K562 (cell line): Measurements from ENCODE around the gene ABHD4. TPM values are rescaled to one million over a fixed set of nuclear protein-coding genes. Genes with fewer than 3 reads are reported as not detected.

ENCODE experiments used
- ATF1 ChIP-seq, 2 experiments: fragments of 450-650 bp in 1 of 2; IDR thresholded peaks; 2 replicates each; pipeline ENCODE4 v1.6.1; 2016; ENCODE audit warnings: missing compliant biosample characterization in 1 of 2, missing genetic modification characterization in 1 of 2
- ESRRB ChIP-seq: fragments of 250-450 bp; sonication (Bioruptor Pico); IDR thresholded peaks from 2 replicates; pipeline ENCODE4 v1.5.0; 2020; ENCODE audit warnings: mild to moderate bottlenecking, moderate library complexity, borderline replicate concordance
- ETV6 ChIP-seq, 3 experiments: fragments of 150-350 bp in 1 of 3; sonication (generic) in 1 of 3; formaldehyde crosslinking in 1 of 3; IDR thresholded peaks; 2 replicates each; pipeline versions ENCODE4 v1.6.1 to v1.8.0; 2014 to 2022; ENCODE audit warnings: borderline replicate concordance in 2 of 3, low read depth in 2 of 3, antibody characterized with exemption in 1 of 3, low read length in 1 of 3, mild to moderate bottlenecking in 1 of 3, missing genetic modification reagents in 1 of 3
- ILF3 ChIP-seq: fragments of 450-650 bp; IDR thresholded peaks from 2 replicates; pipeline ENCODE4 v1.6.1; 2018; ENCODE audit warnings: antibody characterized with exemption, mild to moderate bottlenecking, moderate library complexity, borderline replicate concordance
- KLF16 ChIP-seq: IDR thresholded peaks from 2 replicates; pipeline ENCODE4 v1.6.1; 2016; ENCODE audit warnings: antibody characterized with exemption
- MED1 ChIP-seq: sonication (generic); formaldehyde crosslinking; IDR thresholded peaks from 2 replicates; pipeline ENCODE4 v1.8.1; 2023; ENCODE audit warnings: missing genetic modification reagents, borderline replicate concordance
- POLR2H ChIP-seq: IDR thresholded peaks from 2 replicates; pipeline ENCODE4 v1.6.1; 2016; ENCODE audit warnings: missing genetic modification characterization, low read depth, mild to moderate bottlenecking, control low read depth, missing compliant biosample characterization, moderate library complexity
- ZBTB7A ChIP-seq: IDR thresholded peaks from 2 replicates; pipeline ENCODE4 v1.6.1; 2011; ENCODE audit warnings: low read depth, mild to moderate bottlenecking, low read length, moderate library complexity, borderline replicate concordance; ENCODE audit not compliant: control insufficient read depth
- ZNF311 ChIP-seq: fragments of 250-450 bp; sonication (Bioruptor Pico); IDR thresholded peaks from 2 replicates; pipeline ENCODE4 v1.4.0; 2020; ENCODE audit warnings: mild to moderate bottlenecking, moderate library complexity
- ZNF584 ChIP-seq: fragments of 200-800 bp; sonication (Bioruptor generic); IDR thresholded peaks from 2 replicates; pipeline ENCODE4 v1.6.1; 2016; ENCODE audit warnings: low read depth, mild to moderate bottlenecking, missing genetic modification characterization, missing compliant biosample characterization
- ZNF589 ChIP-seq: fragments of 200-800 bp; sonication (Bioruptor generic); IDR thresholded peaks from 2 replicates; pipeline ENCODE4 v1.6.1; 2016; ENCODE audit warnings: low read depth, missing genetic modification characterization, missing compliant biosample characterization
- polyA plus RNA-seq, 8 experiments: library from polyadenylated mRNA; depleted of rRNA in 4 of 8; stranded (reverse) in 5 of 8; unstranded in 3 of 8; fragments of >200 nt; fragmentation: Nextera tagmentation in 2 of 8; fragmentation: Illumina TruSeq in 1 of 8; extraction: Ambion mirVana in 2 of 8; extraction: Trizol in 1 of 8; gene quantifications; 2 replicates each; pipeline versions ENCODE4 v1.2.1 to v1.2.3, GENCODE V29; 2011 to 2014; ENCODE audit warnings: inconsistent platforms in 1 of 8, missing spikeins in 1 of 8
- total RNA-seq, 7 experiments: library from RNA; depleted of rRNA in 6 of 7; stranded (reverse); fragments of >200 nt in 6 of 7; fragmentation: Illumina TruSeq in 2 of 7; extraction: Trizol in 2 of 7; gene quantifications; 2 replicates each; pipeline versions ENCODE4 v1.2.1 to v1.2.3, GENCODE V29; 2011 to 2021; ENCODE audit warnings: low replicate concordance in 1 of 7
- TF ChIP-seq, protein P1 (sequence below): sonication (generic); formaldehyde crosslinking; IDR thresholded peaks from 2 replicates; pipeline ENCODE4 v1.8.0; 2023; ENCODE audit warnings: missing genetic modification reagents, mild to moderate bottlenecking, borderline replicate concordance
- TF ChIP-seq, protein P2 (sequence below), 3 experiments: IDR thresholded peaks in 2 of 3; conservative IDR thresholded peaks in 1 of 3; 2 replicates each; pipeline ENCODE4 v1.5.1; 2011 to 2012; ENCODE audit warnings: low read length in 3 of 3, mild to moderate bottlenecking in 3 of 3, control low read depth in 2 of 3, improper control_type of control experiment in 1 of 3, inconsistent platforms in 1 of 3, low read depth in 1 of 3, mixed read lengths in 1 of 3, moderate library complexity in 1 of 3; ENCODE audit not compliant: insufficient read depth in 2 of 3
- TF ChIP-seq, protein P3 (sequence below), 2 experiments: fragments of 450-650 bp in 1 of 2; sonication (generic) in 1 of 2; formaldehyde crosslinking in 1 of 2; IDR thresholded peaks in 1 of 2; conservative IDR thresholded peaks in 1 of 2; 2 replicates each; pipeline versions ENCODE4 v1.6.1 to v1.8.1; 2016 to 2023; ENCODE audit warnings: mild to moderate bottlenecking in 2 of 2, moderate library complexity in 2 of 2, inconsistent platforms in 1 of 2, missing genetic modification reagents in 1 of 2

ABHD4 gene
- total and polyA plus RNA-seq, 9 of the 15 experiments (the other 6 are each of a cell fraction or from before 2014, with no cell fraction given), result 3.6 to 12.0 (median 7.2) TPM

DNA sequence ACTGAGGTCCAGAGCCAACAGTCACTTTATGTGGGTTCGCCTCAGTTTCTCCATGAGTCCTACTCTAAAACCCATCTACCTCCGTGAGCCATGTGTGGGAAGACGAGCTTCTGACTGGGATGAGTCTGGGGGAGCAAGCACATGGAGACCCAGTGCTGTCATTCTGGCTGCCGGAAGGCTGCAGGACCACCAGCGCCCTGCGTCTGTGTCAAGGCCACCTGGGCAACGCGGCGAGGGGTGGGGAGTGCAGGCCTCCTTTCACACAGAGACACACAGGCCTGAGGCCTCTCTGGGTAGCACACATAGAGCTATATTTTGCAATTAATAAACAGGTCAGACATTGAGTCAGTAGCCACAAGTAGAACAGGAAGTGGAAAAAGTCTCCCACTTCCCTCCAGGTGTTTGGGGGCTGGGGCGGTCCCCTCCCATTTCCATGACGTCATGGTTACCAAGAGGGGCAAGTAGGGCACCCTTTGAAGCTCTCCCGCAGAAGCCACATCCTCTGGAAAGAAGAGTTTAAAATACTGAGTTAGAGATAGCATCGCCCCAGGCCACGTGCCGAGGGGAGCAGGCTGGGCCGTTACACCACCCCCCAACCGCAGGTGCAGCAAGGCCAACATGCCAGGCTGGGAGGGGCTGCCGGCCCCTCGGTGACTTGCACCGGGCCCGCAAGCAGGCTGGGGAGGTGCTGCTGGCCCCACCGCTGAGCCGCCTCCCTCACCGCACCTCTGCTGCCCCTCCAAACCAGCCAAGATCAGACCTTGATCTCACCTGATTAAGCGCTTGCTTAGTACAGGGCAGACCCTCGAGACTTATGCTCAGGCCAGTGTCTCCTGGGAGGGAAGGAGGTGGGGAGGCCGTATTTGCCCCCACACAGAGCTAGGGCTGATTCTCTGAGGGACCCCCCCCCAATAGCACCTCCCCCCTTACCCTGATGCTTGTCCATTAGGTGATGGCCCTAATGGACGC, 41.8 kb upstream of the ABHD4 start (continued):
- TF ChIP-seq ATF1 (CRISPR knock-in tag; IDR thresholded peaks at IDR 0.05) (no peak), ATF1 (tag; IDR thresholded peaks at IDR 0.05) (peak; percentile 76), POLR2H (no peak), ETV6 (IDR thresholded peaks at IDR 0.05; ENCODE audit: borderline replicate concordance in 1 of 2, low read depth in 2 of 2, low read length in 1 of 2) (peak in 1 of 2 experiments; percentile 71; a peak in 1 of 4 replicates), ETV6 (CRISPR knock-in tag; IDR thresholded peaks at IDR 0.05; ENCODE audit: borderline replicate concordance) (no peak), KLF16 (peak; percentile 74; the same call in 1 of the 2 replicates), MED1 (no peak), ZBTB7A (peak; percentile 65), ZNF311 (CRISPR knock-in tag) (0 out of 2 replicates have a peak, but pooled peaks have one; percentile 44), ILF3 (no peak), ZNF589 (CRISPR knock-in tag) (peak; percentile 72), ESRRB (CRISPR knock-in tag) (no peak), ZNF584 (CRISPR knock-in tag) (peak; percentile 80; the same call in 1 of the 2 replicates)
- TF ChIP-seq, protein P1, sequence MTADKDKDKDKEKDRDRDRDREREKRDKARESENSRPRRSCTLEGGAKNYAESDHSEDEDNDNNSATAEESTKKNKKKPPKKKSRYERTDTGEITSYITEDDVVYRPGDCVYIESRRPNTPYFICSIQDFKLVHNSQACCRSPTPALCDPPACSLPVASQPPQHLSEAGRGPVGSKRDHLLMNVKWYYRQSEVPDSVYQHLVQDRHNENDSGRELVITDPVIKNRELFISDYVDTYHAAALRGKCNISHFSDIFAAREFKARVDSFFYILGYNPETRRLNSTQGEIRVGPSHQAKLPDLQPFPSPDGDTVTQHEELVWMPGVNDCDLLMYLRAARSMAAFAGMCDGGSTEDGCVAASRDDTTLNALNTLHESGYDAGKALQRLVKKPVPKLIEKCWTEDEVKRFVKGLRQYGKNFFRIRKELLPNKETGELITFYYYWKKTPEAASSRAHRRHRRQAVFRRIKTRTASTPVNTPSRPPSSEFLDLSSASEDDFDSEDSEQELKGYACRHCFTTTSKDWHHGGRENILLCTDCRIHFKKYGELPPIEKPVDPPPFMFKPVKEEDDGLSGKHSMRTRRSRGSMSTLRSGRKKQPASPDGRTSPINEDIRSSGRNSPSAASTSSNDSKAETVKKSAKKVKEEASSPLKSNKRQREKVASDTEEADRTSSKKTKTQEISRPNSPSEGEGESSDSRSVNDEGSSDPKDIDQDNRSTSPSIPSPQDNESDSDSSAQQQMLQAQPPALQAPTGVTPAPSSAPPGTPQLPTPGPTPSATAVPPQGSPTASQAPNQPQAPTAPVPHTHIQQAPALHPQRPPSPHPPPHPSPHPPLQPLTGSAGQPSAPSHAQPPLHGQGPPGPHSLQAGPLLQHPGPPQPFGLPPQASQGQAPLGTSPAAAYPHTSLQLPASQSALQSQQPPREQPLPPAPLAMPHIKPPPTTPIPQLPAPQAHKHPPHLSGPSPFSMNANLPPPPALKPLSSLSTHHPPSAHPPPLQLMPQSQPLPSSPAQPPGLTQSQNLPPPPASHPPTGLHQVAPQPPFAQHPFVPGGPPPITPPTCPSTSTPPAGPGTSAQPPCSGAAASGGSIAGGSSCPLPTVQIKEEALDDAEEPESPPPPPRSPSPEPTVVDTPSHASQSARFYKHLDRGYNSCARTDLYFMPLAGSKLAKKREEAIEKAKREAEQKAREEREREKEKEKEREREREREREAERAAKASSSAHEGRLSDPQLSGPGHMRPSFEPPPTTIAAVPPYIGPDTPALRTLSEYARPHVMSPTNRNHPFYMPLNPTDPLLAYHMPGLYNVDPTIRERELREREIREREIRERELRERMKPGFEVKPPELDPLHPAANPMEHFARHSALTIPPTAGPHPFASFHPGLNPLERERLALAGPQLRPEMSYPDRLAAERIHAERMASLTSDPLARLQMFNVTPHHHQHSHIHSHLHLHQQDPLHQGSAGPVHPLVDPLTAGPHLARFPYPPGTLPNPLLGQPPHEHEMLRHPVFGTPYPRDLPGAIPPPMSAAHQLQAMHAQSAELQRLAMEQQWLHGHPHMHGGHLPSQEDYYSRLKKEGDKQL (CRISPR knock-in tag), result no peak
- TF ChIP-seq, protein P2, sequence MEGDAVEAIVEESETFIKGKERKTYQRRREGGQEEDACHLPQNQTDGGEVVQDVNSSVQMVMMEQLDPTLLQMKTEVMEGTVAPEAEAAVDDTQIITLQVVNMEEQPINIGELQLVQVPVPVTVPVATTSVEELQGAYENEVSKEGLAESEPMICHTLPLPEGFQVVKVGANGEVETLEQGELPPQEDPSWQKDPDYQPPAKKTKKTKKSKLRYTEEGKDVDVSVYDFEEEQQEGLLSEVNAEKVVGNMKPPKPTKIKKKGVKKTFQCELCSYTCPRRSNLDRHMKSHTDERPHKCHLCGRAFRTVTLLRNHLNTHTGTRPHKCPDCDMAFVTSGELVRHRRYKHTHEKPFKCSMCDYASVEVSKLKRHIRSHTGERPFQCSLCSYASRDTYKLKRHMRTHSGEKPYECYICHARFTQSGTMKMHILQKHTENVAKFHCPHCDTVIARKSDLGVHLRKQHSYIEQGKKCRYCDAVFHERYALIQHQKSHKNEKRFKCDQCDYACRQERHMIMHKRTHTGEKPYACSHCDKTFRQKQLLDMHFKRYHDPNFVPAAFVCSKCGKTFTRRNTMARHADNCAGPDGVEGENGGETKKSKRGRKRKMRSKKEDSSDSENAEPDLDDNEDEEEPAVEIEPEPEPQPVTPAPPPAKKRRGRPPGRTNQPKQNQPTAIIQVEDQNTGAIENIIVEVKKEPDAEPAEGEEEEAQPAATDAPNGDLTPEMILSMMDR (IDR thresholded peaks at IDR 0.05 in 2 of 3, conservative IDR thresholded peaks at IDR 0.05 in 1 of 3; ENCODE audit: insufficient read depth in 2 of 3, low read depth in 1 of 3, low read length in 3 of 3), result no peak
- TF ChIP-seq, protein P3, sequence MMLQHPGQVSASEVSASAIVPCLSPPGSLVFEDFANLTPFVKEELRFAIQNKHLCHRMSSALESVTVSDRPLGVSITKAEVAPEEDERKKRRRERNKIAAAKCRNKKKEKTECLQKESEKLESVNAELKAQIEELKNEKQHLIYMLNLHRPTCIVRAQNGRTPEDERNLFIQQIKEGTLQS (IDR thresholded peaks at IDR 0.05), result peak; percentile 84
- TF ChIP-seq, protein P3 (CRISPR knock-in tag; conservative IDR thresholded peaks at IDR 0.05), result no peak
